Neural progenitor cell (in vitro differentiated cells): ENCODE data around the gene CDC25B. TPM values are rescaled to one million over a fixed set of nuclear protein-coding genes. Genes with fewer than 3 reads are reported as not detected.
"Not testable (repeated sequence)": the region's sequence is repeated elsewhere in the genome, so short reads cannot be mapped to it uniquely, and the experiment has no call there.

ENCODE experiments used
- DNase-seq: peaks from one replicate; pipeline ENCODE4 v3.0.0-alpha.2; 2016; ENCODE audit warnings: low spot score
- H2AFZ ChIP-seq: fragments of 200-600 bp; sonication (generic); replicated peaks from 2 replicates; pipeline ENCODE4 v1.6.1; 2016; ENCODE audit warnings: antibody characterized with exemption
- H3F3A ChIP-seq: fragments of 200-600 bp; sonication (generic); 2 replicates; pipeline ENCODE4 v1.6.1; 2016; ENCODE audit warnings: antibody characterized with exemption, low read depth
- H3K27ac ChIP-seq: fragments of 200-600 bp; sonication (generic); 2 replicates; pipeline ENCODE4 v1.5.1; 2016; ENCODE audit warnings: mild to moderate bottlenecking
- H3K27me3 ChIP-seq: fragments of 200-600 bp; sonication (generic); 2 replicates; pipeline ENCODE4 v1.6.1; 2016; ENCODE audit warnings: mild to moderate bottlenecking, moderate library complexity
- H3K36me3 ChIP-seq: fragments of 200-600 bp; sonication (generic); 2 replicates; pipeline ENCODE4 v1.5.1; 2016
- H3K4me1 ChIP-seq: fragments of 200-600 bp; sonication (generic); 2 replicates; pipeline ENCODE4 v1.6.1; 2016; ENCODE audit warnings: mixed run types
- H3K4me2 ChIP-seq: fragments of 200-600 bp; sonication (generic); 2 replicates; pipeline ENCODE4 v1.6.1; 2016
- H3K4me3 ChIP-seq: fragments of 200-600 bp; sonication (generic); 2 replicates; pipeline ENCODE4 v1.5.1; 2016
- H3K79me2 ChIP-seq: fragments of 200-600 bp; sonication (generic); 2 replicates; pipeline ENCODE4 v1.6.1; 2016; ENCODE audit warnings: low read depth
- H3K9ac ChIP-seq: fragments of 200-600 bp; sonication (generic); 2 replicates; pipeline ENCODE4 v1.6.1; 2016
- H3K9me3 ChIP-seq: fragments of 200-600 bp; sonication (generic); 2 replicates; pipeline ENCODE4 v1.5.1; 2016; ENCODE audit warnings: low read depth
- H4K20me1 ChIP-seq: fragments of 200-600 bp; sonication (generic); 2 replicates; pipeline ENCODE4 v1.6.1; 2016; ENCODE audit warnings: low read depth
- H3K27ac Mint-ChIP-seq: 3 replicates; pipeline ENCODE4 v1.8.0; 2021; ENCODE audit warnings: mixed read lengths
- H3K27me3 Mint-ChIP-seq: 2 replicates; pipeline ENCODE4 v1.8.0; 2022; ENCODE audit warnings: low read depth, mild to moderate bottlenecking, inconsistent platforms, moderate library complexity, mixed read lengths; ENCODE audit not compliant: insufficient read depth
- H3K36me3 Mint-ChIP-seq: 3 replicates; pipeline ENCODE4 v1.8.0; 2021; ENCODE audit warnings: mixed read lengths
- H3K4me1 Mint-ChIP-seq: 3 replicates; pipeline ENCODE4 v1.8.0; 2021; ENCODE audit warnings: mixed read lengths
- H3K4me3 Mint-ChIP-seq: 3 replicates; pipeline ENCODE4 v1.8.0; 2021; ENCODE audit warnings: mild to moderate bottlenecking, moderate library complexity, mixed read lengths
- H3K9me3 Mint-ChIP-seq: 3 replicates; pipeline ENCODE4 v1.8.0; 2020; ENCODE audit warnings: mixed read lengths
- CTCF ChIP-seq: fragments of 200-600 bp; sonication (generic); IDR thresholded peaks from 2 replicates; pipeline ENCODE4 v1.5.1; 2017; ENCODE audit warnings: antibody characterized with exemption, mild to moderate bottlenecking
- EZH2 ChIP-seq: fragments of 200-600 bp; sonication (generic); IDR thresholded peaks from 2 replicates; pipeline ENCODE4 v1.6.1; 2017; ENCODE audit warnings: antibody characterized with exemption, mild to moderate bottlenecking, moderate library complexity
- EZH2phosphoT487 ChIP-seq: fragments of 200-600 bp; sonication (generic); IDR thresholded peaks from 2 replicates; pipeline ENCODE4 v1.6.1; 2017; ENCODE audit warnings: antibody characterized with exemption
- total RNA-seq: library from RNA; depleted of rRNA; stranded (reverse); fragments of >200 nt; gene quantifications from 2 replicates; pipeline ENCODE4 v1.2.3, GENCODE V29; 2015; ENCODE audit warnings: low replicate concordance

The CDC25B gene
- total RNA-seq, 1 donor from 2014 or later, result 9.3 TPM

- TF ChIP-seq CTCF (no peak), EZH2phosphoT487 (no peak), EZH2 (no peak)
These were observed 29.4 kb downstream of the CDC25B start for GRCh38 chr20:3825526-3825925.

GRCh38 chr20:3826420-3826819 lies 30.3 kb downstream of the CDC25B start:
- no peak overlapping the region for H3K4me3 Mint-ChIP-seq
- DNase-seq, result no peak
- Histone ChIP-seq H2AFZ (no peak overlapping the region), H3K9me3 (no peaks in the 10 kb centered on the region), H3K36me3 (no peaks in the 10 kb centered on the region), H3K9ac (no peak overlapping the region), H3K79me2 (no peaks in the 10 kb centered on the region), H3K4me1 (peaks cover 1% of the 10 kb centered on the region), H3K27me3 (no peaks in the 10 kb centered on the region), H3F3A (peaks cover 2% of the 10 kb centered on the region), H3K4me2 (no peak overlapping the region), H4K20me1 (no peaks in the 10 kb centered on the region), H3K4me3 (no peak overlapping the region), H3K27ac (no peak overlapping the region)
- peaks cover 7% of the 10 kb centered on the region for H3K36me3 Mint-ChIP-seq
- peaks cover 12% of the 10 kb centered on the region for H3K4me1 Mint-ChIP-seq
- H3K27me3 Mint-ChIP-seq, result no peaks in the 10 kb centered on the region
- H3K27ac Mint-ChIP-seq, result peak overlapping the region; percentile 85
- TF ChIP-seq CTCF, result no peak
- no peak for TF ChIP-seq EZH2phosphoT487
- no peak for TF ChIP-seq EZH2
- H3K9me3 Mint-ChIP-seq, result no peaks in the 10 kb centered on the region

More at GRCh38 chr20:3825526-3825925, 29.4 kb downstream of the CDC25B start:
- Histone ChIP-seq H3K27ac (no peak overlapping the region), H2AFZ (no peak overlapping the region), H3K9ac (no peak overlapping the region), H4K20me1 (no peaks in the 10 kb centered on the region), H3K27me3 (no peaks in the 10 kb centered on the region), H3F3A (peaks cover 9% of the 10 kb centered on the region), H3K79me2 (peaks cover 4% of the 10 kb centered on the region), H3K4me3 (no peak overlapping the region), H3K36me3 (no peaks in the 10 kb centered on the region), H3K4me1 (peaks cover 6% of the 10 kb centered on the region), H3K4me2 (no peak overlapping the region), H3K9me3 (no peaks in the 10 kb centered on the region)
- DNase-seq, result no peak
- Mint-ChIP-seq H3K27ac (peak overlapping the region; percentile 78), H3K27me3 (no peaks in the 10 kb centered on the region), H3K4me3 (no peak overlapping the region), H3K9me3 (no peaks in the 10 kb centered on the region), H3K36me3 (peaks cover 6% of the 10 kb centered on the region), H3K4me1 (peaks cover 15% of the 10 kb centered on the region)

GRCh38 chr20:3828798-3829197 lies 32.7 kb downstream of the CDC25B start:
- H3K36me3 Mint-ChIP-seq, result peaks cover 10% of the 10 kb centered on the region
- Histone ChIP-seq H4K20me1 (no peaks in the 10 kb centered on the region), H3K4me3 (no peak overlapping the region), H3K4me1 (no peaks in the 10 kb centered on the region), H3K4me2 (no peak overlapping the region), H3K36me3 (no peaks in the 10 kb centered on the region), H3K27me3 (no peaks in the 10 kb centered on the region), H3K9me3 (no peaks in the 10 kb centered on the region), H3K79me2 (no peaks in the 10 kb centered on the region), H3K27ac (no peak overlapping the region), H3K9ac (no peak overlapping the region), H2AFZ (no peak overlapping the region), H3F3A (no peaks in the 10 kb centered on the region)
- no peaks in the 10 kb centered on the region for H3K9me3 Mint-ChIP-seq
- H3K4me1 Mint-ChIP-seq, result peaks cover 7% of the 10 kb centered on the region
- no peak for DNase-seq
- H3K27me3 Mint-ChIP-seq, result no peaks in the 10 kb centered on the region
- no peak overlapping the region for H3K27ac Mint-ChIP-seq
- TF ChIP-seq EZH2phosphoT487 (no peak), EZH2 (no peak), CTCF (no peak)
- no peak overlapping the region for H3K4me3 Mint-ChIP-seq

GRCh38 chr20:3829891-3830290 lies 33.8 kb downstream of the CDC25B start:
- H3K9me3 Mint-ChIP-seq, H2AFZ ChIP-seq, H3K27me3 ChIP-seq, H3K27me3 Mint-ChIP-seq, H3K27ac Mint-ChIP-seq, H3F3A ChIP-seq, H3K36me3 ChIP-seq, H3K4me2 ChIP-seq, H3K27ac ChIP-seq, DNase-seq, H3K9ac ChIP-seq, H3K4me3 Mint-ChIP-seq, H3K4me1 ChIP-seq, H4K20me1 ChIP-seq, H3K9me3 ChIP-seq, H3K79me2 ChIP-seq, H3K36me3 Mint-ChIP-seq, H3K4me1 Mint-ChIP-seq, H3K4me3 ChIP-seq: not testable (repeated sequence)
